HG03135 (cell line): ENCODE data around the gene FHL2.
"Not testable (repeated sequence)": the region's sequence is repeated elsewhere in the genome, so short reads cannot be mapped to it uniquely, and the experiment has no call there.

Experiments used
- ATAC-seq: cut with Tn5 transposase; IDR thresholded peaks from one replicate; pipeline ENCODE4 v1.9.1; 2021; ENCODE audit warnings: mild to moderate bottlenecking, moderate library complexity; ENCODE audit not compliant: unreplicated experiment

FHL2 gene

DNA sequence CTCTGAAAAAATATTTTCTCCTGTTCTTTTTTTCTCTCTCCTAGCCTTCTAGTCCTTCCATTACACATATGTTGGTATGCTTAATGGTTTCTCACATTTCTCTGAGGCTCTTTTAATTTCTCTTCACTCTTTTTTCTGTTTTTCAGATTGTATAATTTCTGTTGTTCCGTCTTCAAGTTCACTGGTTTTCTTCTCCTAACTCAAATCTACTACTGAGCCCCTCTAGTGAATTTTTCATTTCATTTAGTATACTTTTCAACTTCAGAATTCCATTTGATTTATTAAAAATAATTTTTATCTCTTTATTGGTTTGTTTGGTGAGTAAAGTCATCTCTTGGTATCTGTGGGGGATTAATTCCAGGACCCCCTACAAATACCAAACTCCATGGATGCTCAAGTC is 41.7 kb downstream of the FHL2 start:
- no peak for ATAC-seq

DNA sequence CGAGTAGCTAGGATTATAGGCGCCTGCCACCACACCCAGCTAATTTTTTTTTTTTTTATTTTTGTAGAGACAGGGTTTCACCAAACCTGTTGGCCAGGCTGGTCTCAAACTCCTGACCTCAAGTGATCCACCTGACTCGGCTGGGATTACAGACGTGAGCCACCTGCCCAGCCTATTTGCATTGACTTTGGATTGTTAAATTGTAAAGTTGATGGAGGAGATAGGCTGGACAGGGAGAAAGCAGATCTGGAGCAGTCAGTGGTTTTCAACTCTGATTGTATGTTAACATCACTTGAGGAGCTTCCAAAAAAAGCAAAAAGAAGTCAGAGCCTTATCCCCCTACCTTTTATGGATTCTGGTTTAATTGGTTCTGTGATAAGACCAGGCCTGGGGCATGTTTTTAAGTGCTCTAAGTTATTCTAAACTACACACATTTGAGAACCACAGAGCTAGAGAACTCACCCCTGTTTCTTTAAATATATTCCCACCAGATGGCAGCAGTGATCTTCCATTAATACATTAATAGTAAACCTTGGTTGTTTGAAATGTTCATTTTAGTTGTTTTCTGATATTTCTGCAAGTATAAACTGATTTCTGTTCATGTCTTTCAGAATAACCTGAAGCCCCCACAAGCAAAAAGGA is 54.0 kb downstream of the FHL2 start:
- no peak for ATAC-seq

DNA sequence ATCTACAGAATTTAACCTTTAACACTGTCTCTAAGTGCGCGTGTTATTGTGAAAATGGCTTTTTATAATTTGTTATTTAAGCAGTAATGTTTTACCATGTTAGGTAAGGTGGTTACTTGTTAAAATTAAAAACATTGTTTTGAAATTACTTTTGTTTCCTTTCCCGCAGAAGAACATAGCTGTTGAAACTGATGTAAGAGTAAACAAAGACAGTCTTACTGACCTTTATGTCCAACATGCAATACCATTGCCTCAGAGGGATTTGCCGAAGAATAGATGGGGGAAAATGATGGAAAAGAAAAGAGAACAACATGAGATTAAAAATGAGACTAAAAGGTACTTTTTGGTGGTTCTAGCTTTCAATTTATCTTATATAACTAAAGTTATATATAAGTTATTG is 59.4 kb downstream of the FHL2 start:
- ATAC-seq: no peak

DNA sequence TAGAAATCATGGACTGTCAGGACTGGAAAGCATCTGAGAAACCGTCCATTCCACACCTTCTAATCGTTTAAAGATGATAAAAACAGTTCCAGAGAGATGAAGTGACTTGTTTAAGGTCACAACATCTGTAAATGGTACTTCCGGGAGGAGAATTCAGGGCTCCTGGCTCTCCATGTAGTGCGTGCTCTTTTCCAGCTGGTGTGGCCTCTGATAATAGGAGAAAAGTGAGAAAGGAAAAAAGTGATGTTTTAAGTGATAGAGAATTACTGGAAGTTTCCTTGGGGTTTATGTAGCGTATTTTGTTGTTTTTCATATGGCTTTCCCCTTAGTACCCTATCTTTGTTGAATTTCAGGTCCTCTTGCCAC is 60.8 kb downstream of the FHL2 start:
- peak; percentile 23 for ATAC-seq

- ATAC-seq: peak; percentile 89
These were observed 61.5 kb downstream of the FHL2 start, which contains the start of gene C2orf49 for GRCh38 chr2:105337122-105338019. TSS of gene C2orf49 (plus strand) at chr2:105337540. CDS start at chr2:105337588, 48 bp downstream.

- ATAC-seq: no peak
These were observed 62.1 kb downstream of the FHL2 start for GRCh38 chr2:105336786-105337121.

DNA sequence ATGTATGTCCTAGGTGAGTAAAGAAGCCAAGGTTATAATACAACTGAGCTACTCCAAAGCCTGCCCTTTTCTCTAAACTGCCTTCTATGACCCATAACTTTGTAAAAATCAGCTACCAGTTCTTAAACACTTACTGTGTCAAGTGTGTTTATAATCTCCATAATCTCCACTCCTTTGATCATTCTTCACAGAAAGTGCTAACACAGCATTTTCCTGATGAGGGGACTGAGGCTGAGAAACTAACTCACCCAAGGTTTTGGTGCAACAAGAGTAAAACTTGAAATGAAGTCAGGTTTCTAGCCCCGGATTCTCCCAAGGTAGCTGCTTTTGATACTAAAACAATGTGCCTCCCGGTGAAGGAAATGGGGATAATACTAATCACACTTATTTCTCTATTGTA is 63.4 kb downstream of the FHL2 start:
- no peak for ATAC-seq

DNA sequence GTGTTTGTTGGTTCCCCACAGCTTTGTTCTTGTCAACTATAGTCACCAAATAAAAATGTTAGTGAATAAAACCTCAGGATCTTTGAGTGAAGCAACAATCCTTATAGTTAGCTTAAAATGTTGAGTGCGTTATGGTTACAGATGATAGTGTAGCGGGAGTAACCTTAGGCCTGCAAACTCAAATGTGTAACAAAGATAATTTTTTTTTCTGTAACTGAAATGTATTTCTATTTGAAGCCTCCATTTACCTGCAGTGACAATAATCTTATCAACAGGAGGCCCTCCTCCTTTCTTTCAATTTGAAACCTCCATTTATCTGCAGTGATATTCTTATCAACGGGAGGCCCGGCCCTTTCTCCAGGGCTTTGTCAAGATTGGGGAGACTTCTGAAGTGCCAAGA is 64.6 kb downstream of the FHL2 start:
- ATAC-seq: no peak

DNA sequence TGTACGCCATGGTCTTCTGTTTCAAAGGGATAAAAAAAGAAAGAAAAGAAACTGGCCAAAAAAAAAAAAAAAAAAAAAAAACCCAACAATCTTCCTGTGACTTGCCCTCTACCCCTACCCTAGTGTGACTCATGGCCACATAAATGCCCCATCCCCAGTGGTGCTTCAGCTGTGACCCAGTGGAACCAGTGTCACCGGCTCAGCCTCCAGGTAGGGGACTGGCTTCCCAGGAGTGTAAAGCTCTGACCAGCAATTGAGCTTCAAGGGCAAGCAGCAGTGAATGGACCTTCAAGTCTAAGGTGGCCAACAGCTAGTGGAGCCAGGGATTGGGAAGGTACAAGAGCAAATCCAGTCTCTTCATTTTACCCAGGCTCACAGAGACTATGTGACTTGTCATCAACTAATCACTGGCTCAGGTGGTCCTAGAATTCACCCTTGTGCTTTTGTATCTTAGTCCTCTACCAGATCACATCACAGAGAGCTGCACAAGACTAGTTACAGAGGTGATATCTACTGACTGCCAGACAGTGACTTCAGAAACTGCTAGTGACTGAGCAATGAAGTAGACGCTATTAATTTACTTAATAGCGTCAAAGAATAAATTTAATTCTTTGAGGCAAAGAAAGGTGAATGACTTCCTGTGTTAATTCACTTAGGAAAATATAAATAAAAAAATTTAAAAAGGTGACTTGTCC is 68.0 kb downstream of the FHL2 start:
- no peak for ATAC-seq

GRCh38 chr2:105329561-105330495 is 69.0 kb downstream of the FHL2 start, which contains the start of gene TGFBRAP1:
TSS of gene TGFBRAP1 (minus strand) at chr2:105329735. CDS start at chr2:105308301, 21,434 bp downstream.
- ATAC-seq: peak; percentile 75

DNA sequence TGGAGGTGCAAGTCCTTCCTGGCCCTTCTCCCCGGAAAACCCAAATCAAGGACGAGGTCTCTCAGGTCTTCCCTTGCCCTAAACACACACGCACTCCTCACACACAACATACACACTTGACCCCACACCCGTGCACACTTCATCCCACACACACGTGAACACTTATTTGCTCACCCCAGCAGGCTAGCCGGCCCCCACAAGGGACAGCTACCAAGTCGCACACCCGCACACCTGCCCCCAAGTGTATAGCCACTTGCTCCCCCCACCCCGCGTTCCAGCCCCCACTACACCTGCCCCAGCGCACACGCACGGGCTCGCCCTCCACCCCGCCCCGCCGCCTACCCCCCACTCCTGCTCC is 69.7 kb downstream of the FHL2 start:
- no peak for ATAC-seq

DNA sequence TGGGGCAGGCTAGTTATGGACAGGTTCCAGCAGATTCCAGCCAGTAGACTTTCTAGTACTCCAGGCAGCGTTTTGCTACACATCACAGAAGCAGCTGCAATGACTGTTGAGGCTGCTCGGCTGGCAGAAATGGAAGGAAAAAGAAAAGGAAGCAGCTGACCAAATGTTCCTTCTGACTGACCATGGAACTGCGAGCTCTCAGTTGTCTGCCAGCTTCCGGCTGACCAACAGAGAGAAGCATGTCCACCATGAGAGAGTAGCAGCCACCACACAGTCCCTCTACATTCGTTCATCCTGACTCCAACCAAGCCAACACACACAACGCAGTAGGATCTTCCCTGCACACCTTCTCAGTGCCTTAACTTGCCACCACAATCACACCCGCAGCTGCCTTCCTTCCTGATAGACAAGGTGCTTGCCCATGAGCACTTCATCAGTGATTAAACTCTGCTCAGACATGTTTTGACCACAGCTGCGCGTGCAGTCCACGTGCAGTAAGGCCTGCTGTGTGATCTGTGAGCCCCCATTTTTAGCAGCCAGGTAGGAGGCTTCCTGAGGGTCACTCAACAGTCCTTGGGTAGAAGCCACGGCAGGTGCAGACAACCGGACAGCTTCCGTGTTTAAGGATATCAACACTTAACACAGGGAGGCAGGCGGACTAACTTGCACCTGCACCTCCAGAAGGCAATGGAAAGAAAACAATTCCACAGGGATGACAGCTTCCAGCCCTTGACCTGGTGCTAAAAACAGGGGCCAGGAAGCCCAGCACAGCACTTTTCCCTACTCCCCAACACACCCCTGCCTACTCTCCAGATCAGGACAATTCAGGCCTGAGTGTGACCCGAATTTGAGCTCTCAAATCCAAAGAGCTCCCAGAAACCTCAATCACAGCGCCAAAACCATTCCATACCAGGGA is 70.3 kb downstream of the FHL2 start:
- ATAC-seq: no peak

- ATAC-seq: no peak
These were observed 71.2 kb downstream of the FHL2 start for GRCh38 chr2:105327690-105328089.

DNA sequence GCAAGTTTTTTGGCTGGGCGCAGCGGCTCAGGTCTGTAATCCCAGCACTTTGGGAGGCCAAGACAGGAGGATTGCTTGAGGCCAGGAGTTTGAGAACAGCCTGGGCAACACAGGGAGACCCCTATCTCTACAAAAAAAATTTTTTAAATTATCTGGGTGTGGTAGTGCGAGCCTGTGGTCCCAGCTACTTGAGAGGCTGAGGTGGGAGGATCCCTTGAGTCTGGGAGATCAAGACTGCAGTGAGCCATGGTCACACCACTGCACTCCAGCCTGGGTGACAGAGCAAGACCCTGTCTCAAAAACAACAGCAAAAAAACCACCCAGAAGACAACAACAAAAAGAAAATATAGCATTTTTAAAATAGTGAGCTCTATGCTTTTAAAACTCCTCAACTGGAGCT is 71.6 kb downstream of the FHL2 start:
- not testable (repeated sequence) for ATAC-seq

GRCh38 chr2:105325389-105325963 is 73.4 kb downstream of the FHL2 start:
- no peak for ATAC-seq

DNA sequence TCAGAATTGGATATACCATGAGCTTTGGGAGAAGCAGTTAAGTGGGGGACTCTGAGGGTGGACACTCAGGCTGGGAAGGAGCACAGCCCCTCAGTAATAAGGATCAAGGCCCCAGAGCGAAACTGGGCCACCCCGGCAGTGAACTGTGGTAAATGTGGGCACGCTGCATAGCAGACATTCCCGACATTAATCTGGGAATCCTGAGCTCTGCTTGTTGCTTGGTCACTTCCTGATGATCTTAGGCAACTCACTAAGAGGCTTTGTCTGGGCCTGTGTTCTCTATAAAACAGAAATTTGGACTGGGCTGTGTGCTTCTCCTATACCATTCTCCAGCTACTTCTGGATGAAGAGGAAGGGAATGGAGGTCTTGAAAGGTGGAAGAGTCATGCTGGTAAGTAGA is 74.1 kb downstream of the FHL2 start:
- no peak for ATAC-seq

GRCh38 chr2:105324101-105324500 is 74.8 kb downstream of the FHL2 start:
- no peak for ATAC-seq

GRCh38 chr2:105323111-105323510 is 75.7 kb downstream of the FHL2 start:
- no peak for ATAC-seq
